Measurements from ENCODE around the gene CDT1. TPM values are rescaled to one million over a fixed set of nuclear protein-coding genes. Genes with fewer than 3 reads are reported as not detected.

The CDT1 gene
- polyA plus RNA-seq, 1 experiment, result 1.2 TPM

DNA sequence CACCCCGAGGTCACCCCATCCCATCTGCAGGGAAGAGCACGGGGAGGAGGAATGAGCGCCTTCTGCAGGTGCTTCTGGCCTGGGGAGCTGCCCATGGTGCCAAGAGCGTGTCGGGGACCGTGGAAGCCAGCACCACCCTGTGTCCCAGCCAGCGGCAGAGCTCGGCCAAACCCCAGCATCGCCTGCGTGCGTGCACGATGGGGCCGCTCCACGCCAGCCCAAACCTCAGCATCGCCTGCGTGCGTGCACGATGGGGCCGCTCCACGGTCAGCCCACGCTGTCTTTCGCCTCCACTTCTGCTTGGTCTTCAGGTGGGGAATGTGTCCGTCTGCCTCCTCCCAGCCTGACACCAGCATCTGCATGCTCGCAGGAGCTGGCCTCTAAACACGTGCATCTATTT lies 39.2 kb downstream of the CDT1 start:
- TF ChIP-seq, protein P1, sequence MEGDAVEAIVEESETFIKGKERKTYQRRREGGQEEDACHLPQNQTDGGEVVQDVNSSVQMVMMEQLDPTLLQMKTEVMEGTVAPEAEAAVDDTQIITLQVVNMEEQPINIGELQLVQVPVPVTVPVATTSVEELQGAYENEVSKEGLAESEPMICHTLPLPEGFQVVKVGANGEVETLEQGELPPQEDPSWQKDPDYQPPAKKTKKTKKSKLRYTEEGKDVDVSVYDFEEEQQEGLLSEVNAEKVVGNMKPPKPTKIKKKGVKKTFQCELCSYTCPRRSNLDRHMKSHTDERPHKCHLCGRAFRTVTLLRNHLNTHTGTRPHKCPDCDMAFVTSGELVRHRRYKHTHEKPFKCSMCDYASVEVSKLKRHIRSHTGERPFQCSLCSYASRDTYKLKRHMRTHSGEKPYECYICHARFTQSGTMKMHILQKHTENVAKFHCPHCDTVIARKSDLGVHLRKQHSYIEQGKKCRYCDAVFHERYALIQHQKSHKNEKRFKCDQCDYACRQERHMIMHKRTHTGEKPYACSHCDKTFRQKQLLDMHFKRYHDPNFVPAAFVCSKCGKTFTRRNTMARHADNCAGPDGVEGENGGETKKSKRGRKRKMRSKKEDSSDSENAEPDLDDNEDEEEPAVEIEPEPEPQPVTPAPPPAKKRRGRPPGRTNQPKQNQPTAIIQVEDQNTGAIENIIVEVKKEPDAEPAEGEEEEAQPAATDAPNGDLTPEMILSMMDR (IDR thresholded peaks at IDR 0.05; ENCODE audit: low read depth, low read length), result no peak
- CTCF ChIA-PET, result no interaction called here
- H3K27ac ChIP-seq (ENCODE audit: low read depth, low read length), result no peak overlapping the region
- POLR2A ChIA-PET, result no interaction called here
- H3K9me3 ChIP-seq (ENCODE audit: control insufficient read depth, insufficient read depth, low read length), result no peaks in the 10 kb centered on the region
- no peaks in the 10 kb centered on the region for H3K27me3 ChIP-seq (ENCODE audit: control insufficient read depth, insufficient read depth, low read length)
- H3K4me3 ChIP-seq (ENCODE audit: low read depth, low read length), result no peak overlapping the region
- no peak for DNase-seq (ENCODE audit: low read depth, low spot score)

DNA sequence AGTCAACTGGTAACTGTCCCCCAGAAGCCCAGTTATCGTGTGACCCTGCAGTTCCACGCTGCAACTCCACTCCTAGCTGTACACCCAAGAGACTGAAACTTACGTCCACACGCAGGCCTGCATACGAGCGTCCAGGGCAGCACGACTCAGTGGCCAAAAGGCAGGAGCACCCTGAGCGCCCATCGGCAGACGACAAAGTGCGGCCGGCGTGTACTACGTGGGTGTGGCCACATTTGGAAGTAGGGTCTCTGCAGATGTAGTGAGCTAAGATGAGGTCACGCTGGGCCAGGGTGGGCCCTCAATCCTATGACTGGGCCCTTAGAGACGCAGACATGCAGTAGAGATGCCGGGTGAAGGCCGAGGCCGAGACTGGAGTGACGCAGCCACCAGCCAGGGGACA lies 39.7 kb downstream of the CDT1 start:
- H3K9me3 ChIP-seq (ENCODE audit: control insufficient read depth, insufficient read depth, low read length), result no peaks in the 10 kb centered on the region
- H3K4me3 ChIP-seq (ENCODE audit: low read depth, low read length), result no peak overlapping the region
- ChIA-PET CTCF (no interaction called here), POLR2A (no interaction called here)
- H3K27ac ChIP-seq (ENCODE audit: low read depth, low read length), result no peak overlapping the region
- DNase-seq (ENCODE audit: low read depth, low spot score), result no peak
- no peaks in the 10 kb centered on the region for H3K27me3 ChIP-seq (ENCODE audit: control insufficient read depth, insufficient read depth, low read length)
- TF ChIP-seq, protein P1 (IDR thresholded peaks at IDR 0.05; ENCODE audit: low read depth, low read length), result no peak

DNA sequence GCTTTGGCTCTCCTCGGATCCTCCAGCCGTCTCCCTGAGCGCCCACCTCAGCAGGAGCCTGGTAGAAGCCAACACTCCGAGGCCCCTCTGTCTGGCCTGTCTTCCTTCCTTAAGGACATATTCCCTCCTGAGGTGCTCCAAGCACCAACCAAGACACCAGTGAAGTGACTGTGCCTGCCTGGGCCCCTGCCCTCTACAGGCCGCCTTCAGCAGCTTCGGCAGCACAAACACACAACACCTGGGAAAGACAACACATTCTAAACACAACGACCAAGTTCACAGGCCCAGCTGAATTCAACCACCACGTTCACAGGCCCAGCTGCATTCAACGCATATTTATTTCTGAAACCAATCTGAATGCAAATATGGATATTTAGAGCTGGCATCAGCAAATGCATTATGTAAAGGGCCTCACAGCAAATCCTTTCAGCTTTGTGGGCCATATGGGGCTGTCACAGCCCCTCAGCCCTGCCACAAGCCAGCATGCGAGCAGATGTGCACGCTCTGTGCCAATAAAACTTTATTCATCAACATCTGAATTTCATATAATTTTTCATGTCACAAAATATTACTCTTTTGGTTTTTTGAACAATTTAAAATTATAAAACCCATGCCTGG lies 40.9 kb downstream of the CDT1 start:
- DNase-seq (ENCODE audit: low read depth, low spot score), result no peak
- H3K9me3 ChIP-seq (ENCODE audit: control insufficient read depth, insufficient read depth, low read length), result no peaks in the 10 kb centered on the region
- no peak overlapping the region for H3K4me3 ChIP-seq (ENCODE audit: low read depth, low read length)
- no peak overlapping the region for H3K27ac ChIP-seq (ENCODE audit: low read depth, low read length)
- TF ChIP-seq, protein P1 (IDR thresholded peaks at IDR 0.05; ENCODE audit: low read depth, low read length), result peak; percentile 5; the same call in 1 of the 2 replicates
- ChIA-PET CTCF (interaction anchor here (1.7 kb wide), 1 partner anchor 13 kb away, joined by 5 read pairs; no protein-coding TSS in a partner anchor), POLR2A (no interaction called here)
- H3K27me3 ChIP-seq (ENCODE audit: control insufficient read depth, insufficient read depth, low read length), result no peaks in the 10 kb centered on the region

DNA sequence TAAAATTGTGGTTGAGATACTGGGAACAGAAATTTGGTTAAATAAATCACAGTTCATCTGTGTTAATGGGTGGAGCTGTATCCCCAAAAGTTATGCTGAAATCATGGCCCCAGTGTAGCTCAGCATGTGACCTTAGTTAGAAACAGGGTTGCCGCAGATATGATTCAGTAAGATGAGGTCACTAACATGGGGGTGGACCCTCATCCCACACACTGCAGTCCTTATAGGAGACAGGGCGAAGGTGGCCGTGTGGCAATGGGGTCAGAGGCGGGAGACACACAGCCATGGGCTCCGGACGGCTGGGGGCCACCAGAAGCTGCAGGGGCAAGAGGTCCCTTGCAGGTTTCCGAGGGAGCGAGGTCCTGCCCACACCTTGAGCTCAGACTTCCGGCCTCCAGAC lies 42.5 kb downstream of the CDT1 start:
- H3K4me3 ChIP-seq (ENCODE audit: low read depth, low read length), result no peak overlapping the region
- H3K9me3 ChIP-seq (ENCODE audit: control insufficient read depth, insufficient read depth, low read length), result no peaks in the 10 kb centered on the region
- no peak for DNase-seq (ENCODE audit: low read depth, low spot score)
- no peak overlapping the region for H3K27ac ChIP-seq (ENCODE audit: low read depth, low read length)
- no peaks in the 10 kb centered on the region for H3K27me3 ChIP-seq (ENCODE audit: control insufficient read depth, insufficient read depth, low read length)
- TF ChIP-seq, protein P1 (IDR thresholded peaks at IDR 0.05; ENCODE audit: low read depth, low read length), result no peak
- ChIA-PET POLR2A (interaction anchor here (0.8 kb wide), 1 partner anchor 11 kb away, joined by 6 read pairs; no protein-coding TSS in a partner anchor), CTCF (interaction anchor here (1.7 kb wide), 1 partner anchor 12 kb away, joined by 5 read pairs; no protein-coding TSS in a partner anchor)

DNA sequence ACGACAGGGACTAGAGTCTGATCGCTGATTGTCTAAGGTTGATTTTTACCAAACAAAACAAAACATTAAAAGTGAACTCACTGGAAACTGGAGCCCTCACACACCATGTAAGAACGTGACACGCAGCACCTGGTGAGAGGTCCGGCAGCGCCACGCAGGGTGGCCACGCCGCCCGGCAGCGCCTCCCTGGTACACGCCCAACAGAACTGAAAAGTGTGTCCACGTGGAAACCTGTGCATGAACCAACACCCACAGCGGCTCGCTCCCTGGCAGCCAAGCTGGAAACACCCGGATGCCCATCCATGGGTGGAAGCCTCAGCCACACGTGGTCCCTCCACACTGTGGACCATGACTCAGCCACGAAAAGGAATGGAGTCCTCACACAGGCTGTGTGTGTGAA lies 44.1 kb downstream of the CDT1 start:
- ChIA-PET CTCF (no interaction called here), POLR2A (interaction anchor here (1.6 kb wide), 1 partner anchor 9 kb away, joined by 3 read pairs; the partner anchor contains the start of genes GALNS and TRAPPC2L)

More for the DNA sequence above, 44.1 kb downstream of the CDT1 start:
- no peaks in the 10 kb centered on the region for H3K27me3 ChIP-seq (ENCODE audit: control insufficient read depth, insufficient read depth, low read length)
- no peak overlapping the region for H3K27ac ChIP-seq (ENCODE audit: low read depth, low read length)
- H3K4me3 ChIP-seq (ENCODE audit: low read depth, low read length), result no peak overlapping the region
- DNase-seq (ENCODE audit: low read depth, low spot score), result no peak
- TF ChIP-seq, protein P1 (IDR thresholded peaks at IDR 0.05; ENCODE audit: low read depth, low read length), result no peak
- H3K9me3 ChIP-seq (ENCODE audit: control insufficient read depth, insufficient read depth, low read length), result no peaks in the 10 kb centered on the region; the same call in 1 of the 2 replicates

All from AG04450 (cell line).